PC-9 (cell line): Measurements from ENCODE around the gene PPP1R37. TPM values are rescaled to one million over a fixed set of nuclear protein-coding genes. Genes with fewer than 3 reads are reported as not detected.

Experiments
- BruUV-seq: library from RNA; stranded (reverse); fragments of 400-500 nt; replicated peaks from 2 replicates; lab custom pipeline; 2021; lab: Mats Ljungman, UMichigan
- CTCF ChIA-PET: fragments of 300-600 bp; sonication (Branson Sonifier 250); formaldehyde crosslinking; loops from one replicate; lab custom pipeline; 2022; ENCODE audit warnings: antibody characterized with exemption; lab: Charles Lee
- POLR2A ChIA-PET: fragments of 300-600 bp; sonication (Branson Sonifier 250); formaldehyde crosslinking; loops from one replicate; lab custom pipeline; 2022; ENCODE audit warnings: antibody characterized with exemption; ENCODE audit not compliant: unreplicated experiment; lab: Charles Lee
- DNase-seq, 2 experiments: peaks; one replicate each; pipeline versions ENCODE4 v3.0.0 to v3.0.0-alpha.2; 2015 to 2022; ENCODE audit warnings: mixed read lengths in 1 of 2
- H2AFZ ChIP-seq: fragments of 200-600 bp; sonication (generic); 2 replicates; pipeline ENCODE4 v1.8.1; 2017; ENCODE audit warnings: antibody characterized with exemption
- H3F3A ChIP-seq: fragments of 200-600 bp; sonication (generic); 2 replicates; pipeline ENCODE4 v1.8.1; 2017; ENCODE audit warnings: antibody characterized with exemption, mild to moderate bottlenecking, low read depth; ENCODE audit not compliant: insufficient read depth
- H3K27ac ChIP-seq: fragments of 200-600 bp; sonication (generic); 2 replicates; pipeline ENCODE4 v1.6.1; 2016; ENCODE audit warnings: mixed run types
- H3K27me3 ChIP-seq: fragments of 200-600 bp; sonication (generic); 2 replicates; pipeline ENCODE4 v1.6.1; 2016; ENCODE audit warnings: low read depth, mixed run types; ENCODE audit not compliant: insufficient read depth
- H3K36me3 ChIP-seq: fragments of 200-600 bp; sonication (generic); 2 replicates; pipeline ENCODE4 v1.6.1; 2016; ENCODE audit warnings: low read depth, mixed run types
- H3K4me1 ChIP-seq: fragments of 200-600 bp; sonication (generic); replicated peaks from 2 replicates; pipeline ENCODE4 v1.6.1; 2016; ENCODE audit warnings: mixed run types; ENCODE audit not compliant: insufficient read depth
- H3K4me2 ChIP-seq: fragments of 200-600 bp; sonication (generic); 2 replicates; pipeline ENCODE4 v1.6.1; 2017; ENCODE audit warnings: mixed run types
- H3K4me3 ChIP-seq: fragments of 200-600 bp; sonication (generic); 2 replicates; pipeline ENCODE4 v1.6.1; 2016; ENCODE audit warnings: mixed run types
- H3K79me2 ChIP-seq: fragments of 200-600 bp; sonication (generic); 2 replicates; pipeline ENCODE4 v1.6.1; 2017; ENCODE audit warnings: low read depth, mixed run types
- H3K9me2 ChIP-seq: fragments of 200-600 bp; sonication (generic); 2 replicates; pipeline ENCODE4 v1.8.1; 2017; ENCODE audit warnings: mild to moderate bottlenecking; ENCODE audit not compliant: insufficient read depth
- H3K9me3 ChIP-seq: fragments of 200-600 bp; sonication (generic); 2 replicates; pipeline ENCODE4 v1.8.1; 2016; ENCODE audit warnings: low read depth; ENCODE audit not compliant: insufficient read depth
- H4K20me1 ChIP-seq: fragments of 200-600 bp; sonication (generic); 2 replicates; pipeline ENCODE4 v1.8.1; 2017; ENCODE audit not compliant: insufficient read depth
- EZH2 ChIP-seq: fragments of 200-600 bp; sonication (generic); IDR thresholded peaks from 2 replicates; pipeline ENCODE4 v1.8.0; 2017; ENCODE audit warnings: antibody characterized with exemption, low read depth
- intact Hi-C: fragments of 100-400 bp; cut with micrococcal nuclease; formaldehyde crosslinking; loops from one replicate; pipeline ENCODE4 v1.10.0; 2022; ENCODE audit not compliant: unreplicated experiment
- total RNA-seq: library from RNA; stranded (reverse); gene quantifications from 2 replicates; pipeline ENCODE4 v1.2.3, GENCODE V29; 2021
- TF ChIP-seq, protein P1 (sequence below): fragments of 200-600 bp; sonication (generic); conservative IDR thresholded peaks from 2 replicates; pipeline ENCODE4 v1.6.1; 2017; ENCODE audit warnings: mixed run types, antibody characterized with exemption, mild to moderate bottlenecking, moderate library complexity

PPP1R37 gene
- total RNA-seq, 1 experiment from 2014 or later: 41.1 TPM

- DNase-seq: no peak
- no TSS peak for BruUV-seq
- Histone ChIP-seq H3K4me3 (no peak overlapping the region), H3K27ac (no peak overlapping the region), H3K27me3 (no peaks in the 10 kb centered on the region), H2AFZ (no peak overlapping the region), H3K36me3 (no peaks in the 10 kb centered on the region), H3K9me3 (no peaks in the 10 kb centered on the region), H3K9me2 (no peaks in the 10 kb centered on the region), H3K4me2 (peak overlapping the region; percentile 39), H3K79me2 (peaks cover 96% of the 10 kb centered on the region), H3F3A (no peaks in the 10 kb centered on the region), H3K4me1 (peaks cover 25% of the 10 kb centered on the region), H4K20me1 (peaks cover 91% of the 10 kb centered on the region)
- POLR2A ChIA-PET: interaction anchor here (0.5 to 0.8 kb wide), 3 partner anchors 32 to 183 kb away, joined by 3 to 30 read pairs (median 9); partner anchors contain the start of gene TRAPPC6A
- CTCF ChIA-PET: interaction anchor here (0.6 to 1.5 kb wide), 3 partner anchors 24 to 290 kb away, joined by 3 to 5 read pairs (median 3); partner anchors contain the start of gene BCAM
- intact Hi-C loops: loop anchor here (10.0 kb wide), 2 partner anchors 146 to 306 kb away; partner anchors contain the start of genes EXOC3L2, POLR1G and PPP1R13L
- no peak for TF ChIP-seq EZH2
- TF ChIP-seq, protein P1, sequence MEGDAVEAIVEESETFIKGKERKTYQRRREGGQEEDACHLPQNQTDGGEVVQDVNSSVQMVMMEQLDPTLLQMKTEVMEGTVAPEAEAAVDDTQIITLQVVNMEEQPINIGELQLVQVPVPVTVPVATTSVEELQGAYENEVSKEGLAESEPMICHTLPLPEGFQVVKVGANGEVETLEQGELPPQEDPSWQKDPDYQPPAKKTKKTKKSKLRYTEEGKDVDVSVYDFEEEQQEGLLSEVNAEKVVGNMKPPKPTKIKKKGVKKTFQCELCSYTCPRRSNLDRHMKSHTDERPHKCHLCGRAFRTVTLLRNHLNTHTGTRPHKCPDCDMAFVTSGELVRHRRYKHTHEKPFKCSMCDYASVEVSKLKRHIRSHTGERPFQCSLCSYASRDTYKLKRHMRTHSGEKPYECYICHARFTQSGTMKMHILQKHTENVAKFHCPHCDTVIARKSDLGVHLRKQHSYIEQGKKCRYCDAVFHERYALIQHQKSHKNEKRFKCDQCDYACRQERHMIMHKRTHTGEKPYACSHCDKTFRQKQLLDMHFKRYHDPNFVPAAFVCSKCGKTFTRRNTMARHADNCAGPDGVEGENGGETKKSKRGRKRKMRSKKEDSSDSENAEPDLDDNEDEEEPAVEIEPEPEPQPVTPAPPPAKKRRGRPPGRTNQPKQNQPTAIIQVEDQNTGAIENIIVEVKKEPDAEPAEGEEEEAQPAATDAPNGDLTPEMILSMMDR: no peak
Observed at GRCh38 chr19:45098521-45099466, 5.8 kb downstream of the PPP1R37 start.

- Histone ChIP-seq H3K79me2 (peaks cover 95% of the 10 kb centered on the region), H4K20me1 (peaks cover 93% of the 10 kb centered on the region), H3K4me3 (no peak overlapping the region), H2AFZ (no peak overlapping the region), H3K9me2 (no peaks in the 10 kb centered on the region), H3K4me2 (no peak overlapping the region), H3K9me3 (no peaks in the 10 kb centered on the region), H3K27ac (no peak overlapping the region), H3K36me3 (no peaks in the 10 kb centered on the region), H3K27me3 (no peaks in the 10 kb centered on the region), H3K4me1 (peaks cover 17% of the 10 kb centered on the region), H3F3A (no peaks in the 10 kb centered on the region)
- intact Hi-C loops: loop anchor here (10.0 kb wide), 2 partner anchors 145 to 305 kb away; partner anchors contain the start of genes EXOC3L2, POLR1G and PPP1R13L
- TF ChIP-seq EZH2: no peak
- TF ChIP-seq, protein P1: no peak
- DNase-seq: no peak
- ChIA-PET CTCF (interaction anchor here (1.5 kb wide), 1 partner anchor 24 kb away, joined by 3 read pairs; no protein-coding TSS in a partner anchor), POLR2A (no interaction called here)
- no TSS peak for BruUV-seq
Observed at GRCh38 chr19:45099467-45100191, 6.7 kb downstream of the PPP1R37 start.

DNA sequence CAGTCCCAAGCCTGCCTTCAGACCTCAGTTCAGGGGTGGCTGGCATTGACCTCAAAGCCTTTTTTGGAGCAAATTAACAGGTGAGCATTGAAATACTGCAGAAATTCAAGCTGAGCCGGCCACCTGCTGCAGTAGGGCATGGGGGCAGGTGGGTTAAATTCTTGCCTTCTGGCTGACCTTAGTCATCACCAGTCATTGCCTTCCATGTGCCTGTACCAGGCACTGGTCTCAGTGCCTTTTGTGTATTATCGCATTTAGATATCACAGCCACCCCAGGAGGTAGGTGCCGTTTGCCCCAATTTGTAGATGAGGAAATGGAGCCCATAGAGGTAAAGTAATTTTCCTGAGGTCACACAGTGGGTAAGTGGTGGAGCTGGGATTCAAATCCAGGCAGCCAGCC lies 7.2 kb downstream of the PPP1R37 start:
- H3K9me3 ChIP-seq: no peaks in the 10 kb centered on the region
- H3K4me2 ChIP-seq: no peak overlapping the region
- no peaks in the 10 kb centered on the region for H3K27me3 ChIP-seq
- TF ChIP-seq, protein P1: no peak
- no peak for TF ChIP-seq EZH2
- intact Hi-C loops: no loop called here
- H3K27ac ChIP-seq: no peak overlapping the region
- H3K4me3 ChIP-seq: no peak overlapping the region
- peaks cover 13% of the 10 kb centered on the region for H3K4me1 ChIP-seq
- ChIA-PET CTCF (no interaction called here), POLR2A (no interaction called here)
- H4K20me1 ChIP-seq: peaks cover 94% of the 10 kb centered on the region
- peaks cover 93% of the 10 kb centered on the region for H3K79me2 ChIP-seq
- no peak for DNase-seq
- H3F3A ChIP-seq: no peaks in the 10 kb centered on the region
- no peaks in the 10 kb centered on the region for H3K9me2 ChIP-seq
- H2AFZ ChIP-seq: no peak overlapping the region
- H3K36me3 ChIP-seq: no peaks in the 10 kb centered on the region
- BruUV-seq: no TSS peak
